HCT116 (cell line): ENCODE data around the gene GLMP.

ENCODE experiments used
- CTCF ChIP-seq, 3 experiments: fragments of 200-600 bp in 1 of 3; sonication (generic) in 1 of 3; IDR thresholded peaks in 2 of 3; conservative IDR thresholded peaks in 1 of 3; 2 replicates each; pipeline ENCODE4 v1.5.1; 2012 to 2017; ENCODE audit warnings: low read depth in 2 of 3, low read length in 2 of 3, antibody characterized with exemption in 1 of 3, borderline replicate concordance in 1 of 3, control low read depth in 1 of 3, mild to moderate bottlenecking in 1 of 3, mixed read lengths in 1 of 3, mixed run types in 1 of 3, moderate library complexity in 1 of 3; ENCODE audit not compliant: insufficient read depth in 1 of 3
- SP1 ChIP-seq: IDR thresholded peaks from 2 replicates; pipeline ENCODE4 v1.6.1; 2012; ENCODE audit warnings: low read depth

GRCh38 chr1:156253634-156254033 is 41.8 kb downstream of the GLMP start:
- TF ChIP-seq SP1 (no peak), CTCF (IDR thresholded peaks at IDR 0.05 in 2 of 3, conservative IDR thresholded peaks at IDR 0.05 in 1 of 3; ENCODE audit: borderline replicate concordance in 1 of 3, insufficient read depth in 1 of 3, low read depth in 2 of 3, low read length in 2 of 3) (no peak)
